Astrocyte (in vitro differentiated cells and primary cell): ENCODE results near the gene EDA. TPM values are rescaled to one million over a fixed set of nuclear protein-coding genes. Genes with fewer than 3 reads are reported as not detected.

Experiments used
- DNase-seq: peaks from one replicate; pipeline ENCODE4 v3.0.0-alpha.2; 2010; ENCODE audit warnings: low read depth
- FAIRE-seq: peaks from 2 replicates; lab custom pipeline; 2011; peaks lifted over from hg19 to GRCh38; lab: Jason Lieb, UNC
- H2AFZ ChIP-seq: 2 replicates; pipeline ENCODE4 v1.6.0; 2012; ENCODE audit warnings: low read depth, low read length, inconsistent platforms
- H3K27ac ChIP-seq: 2 replicates; pipeline ENCODE4 v1.5.1; 2011; ENCODE audit warnings: low read depth, low read length, inconsistent platforms
- H3K27me3 ChIP-seq: 2 replicates; pipeline ENCODE4 v1.6.0; 2011; ENCODE audit warnings: low read length, inconsistent platforms; ENCODE audit not compliant: insufficient read depth
- H3K36me3 ChIP-seq: 2 replicates; pipeline ENCODE4 v1.5.1; 2011; ENCODE audit warnings: low read length, inconsistent platforms; ENCODE audit not compliant: insufficient read depth
- H3K4me1 ChIP-seq: 2 replicates; pipeline ENCODE4 v1.5.1; 2011; ENCODE audit warnings: low read length, inconsistent platforms; ENCODE audit not compliant: insufficient read depth
- H3K4me2 ChIP-seq: 2 replicates; pipeline ENCODE4 v1.6.0; 2012; ENCODE audit warnings: low read length, inconsistent platforms
- H3K4me3 ChIP-seq: 2 replicates; pipeline ENCODE4 v1.5.1; 2011; ENCODE audit warnings: low read depth, mild to moderate bottlenecking, low read length, inconsistent platforms; ENCODE audit not compliant: insufficient read depth
- H3K79me2 ChIP-seq: 2 replicates; pipeline ENCODE4 v1.6.0; 2012; ENCODE audit warnings: mild to moderate bottlenecking, low read length, inconsistent platforms; ENCODE audit not compliant: insufficient read depth
- H3K9ac ChIP-seq: 2 replicates; pipeline ENCODE4 v1.6.0; 2012; ENCODE audit warnings: mild to moderate bottlenecking, low read length, inconsistent platforms
- H3K9me3 ChIP-seq: 2 replicates; pipeline ENCODE4 v1.5.1; 2012; ENCODE audit warnings: low read depth, mild to moderate bottlenecking, low read length, inconsistent platforms; ENCODE audit not compliant: insufficient read depth
- H4K20me1 ChIP-seq: 2 replicates; pipeline ENCODE4 v1.6.0; 2012; ENCODE audit warnings: low read length, inconsistent platforms; ENCODE audit not compliant: insufficient read depth
- H3K27ac Mint-ChIP-seq: one replicate; pipeline ENCODE4 v1.8.0; 2021; ENCODE audit warnings: mild to moderate bottlenecking, mixed read lengths; ENCODE audit not compliant: unreplicated experiment
- H3K27me3 Mint-ChIP-seq: one replicate; pipeline ENCODE4 v1.8.0; 2021; ENCODE audit warnings: low read depth, mixed read lengths; ENCODE audit not compliant: unreplicated experiment
- H3K36me3 Mint-ChIP-seq: one replicate; pipeline ENCODE4 v1.8.0; 2021; ENCODE audit warnings: low read depth, mixed read lengths; ENCODE audit not compliant: unreplicated experiment
- H3K4me1 Mint-ChIP-seq: one replicate; pipeline ENCODE4 v1.8.0; 2021; ENCODE audit warnings: low read depth, mixed read lengths; ENCODE audit not compliant: unreplicated experiment
- H3K4me3 Mint-ChIP-seq: one replicate; pipeline ENCODE4 v1.8.0; 2021; ENCODE audit warnings: mild to moderate bottlenecking, moderate library complexity, mixed read lengths; ENCODE audit not compliant: unreplicated experiment
- H3K9me3 Mint-ChIP-seq: one replicate; pipeline ENCODE4 v1.8.0; 2021; ENCODE audit warnings: mild to moderate bottlenecking, mixed read lengths; ENCODE audit not compliant: unreplicated experiment
- CTCF ChIP-seq: IDR thresholded peaks from 2 replicates; pipeline ENCODE4 v1.5.1; 2011; ENCODE audit warnings: low read depth, mild to moderate bottlenecking, inconsistent platforms, low read length, moderate library complexity; ENCODE audit not compliant: insufficient read depth
- EZH2 ChIP-seq: IDR thresholded peaks from 2 replicates; pipeline ENCODE4 v1.6.1; 2012; ENCODE audit warnings: mild to moderate bottlenecking, low read length, inconsistent platforms; ENCODE audit not compliant: insufficient read depth
- total RNA-seq: library from RNA; stranded (reverse); gene quantifications from 2 replicates; pipeline ENCODE4 v1.2.1, GENCODE V29; 2021

Gene EDA
- total RNA-seq, 1 donor from 2014 or later: 1.8 TPM

DNA sequence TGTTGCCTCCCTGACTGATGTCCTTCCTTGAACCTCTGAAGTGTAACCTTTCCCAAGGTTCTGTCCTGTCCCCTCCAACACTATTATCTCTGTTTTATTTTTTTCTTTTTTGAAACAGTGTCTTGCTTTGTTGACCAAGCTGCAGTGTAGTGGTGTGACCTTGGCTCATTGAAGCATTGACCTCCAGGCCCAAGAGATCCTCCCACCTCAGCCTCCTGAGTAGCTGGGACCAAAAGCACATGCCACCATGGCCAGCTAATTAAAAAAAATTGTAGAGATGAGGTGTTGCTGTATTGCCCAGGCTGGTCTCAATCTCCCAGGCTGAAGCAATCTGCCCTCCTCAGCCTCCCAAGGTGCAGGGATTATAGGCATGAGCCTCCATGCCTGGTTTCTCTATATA, 59.0 kb downstream of the EDA start:
- Mint-ChIP-seq H3K4me3 (no peak overlapping the region), H3K36me3 (no peaks in the 10 kb centered on the region), H3K27me3 (no peaks in the 10 kb centered on the region), H3K9me3 (peaks cover 8% of the 10 kb centered on the region), H3K27ac (no peak overlapping the region), H3K4me1 (peaks cover 3% of the 10 kb centered on the region)
- H3K9me3 ChIP-seq: no peaks in the 10 kb centered on the region
- H2AFZ ChIP-seq: no peak overlapping the region
- no peaks in the 10 kb centered on the region for H3K4me1 ChIP-seq
- no peaks in the 10 kb centered on the region for H3K27me3 ChIP-seq
- no peak overlapping the region for H3K4me3 ChIP-seq
- TF ChIP-seq CTCF: no peak
- TF ChIP-seq EZH2: no peak
- FAIRE-seq (no peak), DNase-seq (no peak)
- H3K4me2 ChIP-seq: no peak overlapping the region
- H3K79me2 ChIP-seq: no peaks in the 10 kb centered on the region
- H3K27ac ChIP-seq: no peak overlapping the region
- no peak overlapping the region for H3K9ac ChIP-seq
- H4K20me1 ChIP-seq: no peaks in the 10 kb centered on the region
- H3K36me3 ChIP-seq: no peaks in the 10 kb centered on the region

- no peak overlapping the region for H3K4me3 ChIP-seq
- no peak for DNase-seq
These were observed 89.9 kb downstream of the EDA start for GRCh38 chrX:69705818-69706217.

More at GRCh38 chrX:69705818-69706217, 89.9 kb downstream of the EDA start:
- Mint-ChIP-seq H3K27me3 (no peaks in the 10 kb centered on the region), H3K4me1 (no peaks in the 10 kb centered on the region), H3K36me3 (no peaks in the 10 kb centered on the region), H3K27ac (no peak overlapping the region), H3K9me3 (no peaks in the 10 kb centered on the region), H3K4me3 (no peak overlapping the region)
- no peak for FAIRE-seq
- no peak for TF ChIP-seq EZH2
- TF ChIP-seq CTCF: no peak
- no peaks in the 10 kb centered on the region for H3K4me1 ChIP-seq
- H3K9ac ChIP-seq: no peak overlapping the region
- no peaks in the 10 kb centered on the region for H3K27me3 ChIP-seq
- H2AFZ ChIP-seq: no peak overlapping the region
- H3K9me3 ChIP-seq: no peaks in the 10 kb centered on the region
- no peaks in the 10 kb centered on the region for H4K20me1 ChIP-seq
- H3K36me3 ChIP-seq: no peaks in the 10 kb centered on the region
- H3K27ac ChIP-seq: no peak overlapping the region
- H3K79me2 ChIP-seq: no peaks in the 10 kb centered on the region
- H3K4me2 ChIP-seq: no peak overlapping the region
